ENCODE data around the gene AFAP1L2. TPM values are rescaled to one million over a fixed set of nuclear protein-coding genes. Genes with fewer than 3 reads are reported as not detected.

AFAP1L2 gene
- polyA plus RNA-seq, 3 donors = 0.01 to 0.43 TPM; not detected in 1

DNA sequence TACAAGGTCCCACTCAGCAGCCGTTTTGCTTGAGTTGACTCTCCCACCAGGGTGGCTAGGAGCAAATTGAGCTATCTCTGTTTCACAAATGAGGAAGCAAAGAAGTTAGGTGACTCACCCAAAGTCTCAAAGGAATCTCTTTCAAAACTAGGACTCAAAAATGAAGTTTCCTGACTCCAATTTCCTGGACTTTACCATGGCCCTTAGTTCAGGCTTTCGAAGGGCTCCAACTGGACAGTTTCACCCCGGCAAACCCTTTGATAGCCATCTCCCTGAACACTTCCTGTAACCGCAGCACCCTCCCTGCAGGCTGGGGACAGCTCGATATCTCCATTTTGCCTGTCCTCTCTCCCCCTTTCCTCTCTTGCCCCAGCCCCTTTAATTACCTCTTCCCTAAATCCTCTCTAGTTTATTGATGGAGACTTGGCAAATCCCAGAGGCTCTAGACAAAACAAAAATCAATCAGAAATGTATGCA lies 4.7 kb upstream of the AFAP1L2 start:
- Histone ChIP-seq H3K4me1 (ENCODE audit: control insufficient read depth in 1 of 2, insufficient read depth in 2 of 2, low read length in 2 of 2) (peaks cover 0 to 8% of the 10 kb centered on the region in 2 donors), H3K27me3 (ENCODE audit: control insufficient read depth in 2 of 2, insufficient read depth in 2 of 2, low read length in 2 of 2) (peaks cover 8 to 19% of the 10 kb centered on the region in 2 donors), H3K36me3 (replicated peaks in 1 of 2; ENCODE audit: control insufficient read depth in 1 of 2, insufficient read depth in 2 of 2, low read length in 2 of 2) (no peaks in the 10 kb centered on the region), H4K20me1 (ENCODE audit: insufficient read depth, low read length) (no peaks in the 10 kb centered on the region), H3K4me2 (replicated peaks; ENCODE audit: extremely low read depth, low read length, poor library complexity, severe bottlenecking) (no peak overlapping the region), H3K9me3 (replicated peaks in 1 of 2; ENCODE audit: control insufficient read depth in 1 of 2, insufficient read depth in 1 of 2, low read length in 2 of 2) (no peaks in the 10 kb centered on the region), H3K4me3 (replicated peaks in 1 of 3; ENCODE audit: low read depth in 2 of 3, low read length in 3 of 3) (no peak overlapping the region), H2AFZ (ENCODE audit: insufficient read depth, low read depth, low read length, poor library complexity, severe bottlenecking) (no peak overlapping the region), H3K27ac (ENCODE audit: low read depth in 1 of 2, low read length in 2 of 2) (no peak overlapping the region), H3K79me2 (ENCODE audit: insufficient read depth, low read length) (no peaks in the 10 kb centered on the region), H3K9ac (ENCODE audit: insufficient read depth, low read length, poor library complexity, severe bottlenecking) (no peak overlapping the region)
- Mint-ChIP-seq H3K9me3 (peaks cover 0 to 8% (median 2%) of the 10 kb centered on the region in 7 donors), H3K36me3 (no peaks in the 10 kb centered on the region), H3K4me3 (no peak overlapping the region), H3K4me1 (peaks cover 9% of the 10 kb centered on the region), H3K27ac (no peak overlapping the region), H3K27me3 (ENCODE audit: low read depth in 3 of 3) (peaks cover 26 to 30% (median 28%) of the 10 kb centered on the region in 3 donors)
- DNase-seq = no peak
- intact Hi-C loops (cut with micrococcal nuclease) = no loop called here
- 76% methylated on average over 4 of the region's 5 CpGs for WGBS (ENCODE audit: insufficient coverage)
- TF ChIP-seq, protein P1, sequence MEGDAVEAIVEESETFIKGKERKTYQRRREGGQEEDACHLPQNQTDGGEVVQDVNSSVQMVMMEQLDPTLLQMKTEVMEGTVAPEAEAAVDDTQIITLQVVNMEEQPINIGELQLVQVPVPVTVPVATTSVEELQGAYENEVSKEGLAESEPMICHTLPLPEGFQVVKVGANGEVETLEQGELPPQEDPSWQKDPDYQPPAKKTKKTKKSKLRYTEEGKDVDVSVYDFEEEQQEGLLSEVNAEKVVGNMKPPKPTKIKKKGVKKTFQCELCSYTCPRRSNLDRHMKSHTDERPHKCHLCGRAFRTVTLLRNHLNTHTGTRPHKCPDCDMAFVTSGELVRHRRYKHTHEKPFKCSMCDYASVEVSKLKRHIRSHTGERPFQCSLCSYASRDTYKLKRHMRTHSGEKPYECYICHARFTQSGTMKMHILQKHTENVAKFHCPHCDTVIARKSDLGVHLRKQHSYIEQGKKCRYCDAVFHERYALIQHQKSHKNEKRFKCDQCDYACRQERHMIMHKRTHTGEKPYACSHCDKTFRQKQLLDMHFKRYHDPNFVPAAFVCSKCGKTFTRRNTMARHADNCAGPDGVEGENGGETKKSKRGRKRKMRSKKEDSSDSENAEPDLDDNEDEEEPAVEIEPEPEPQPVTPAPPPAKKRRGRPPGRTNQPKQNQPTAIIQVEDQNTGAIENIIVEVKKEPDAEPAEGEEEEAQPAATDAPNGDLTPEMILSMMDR (IDR thresholded peaks at IDR 0.05) = no peak

DNA sequence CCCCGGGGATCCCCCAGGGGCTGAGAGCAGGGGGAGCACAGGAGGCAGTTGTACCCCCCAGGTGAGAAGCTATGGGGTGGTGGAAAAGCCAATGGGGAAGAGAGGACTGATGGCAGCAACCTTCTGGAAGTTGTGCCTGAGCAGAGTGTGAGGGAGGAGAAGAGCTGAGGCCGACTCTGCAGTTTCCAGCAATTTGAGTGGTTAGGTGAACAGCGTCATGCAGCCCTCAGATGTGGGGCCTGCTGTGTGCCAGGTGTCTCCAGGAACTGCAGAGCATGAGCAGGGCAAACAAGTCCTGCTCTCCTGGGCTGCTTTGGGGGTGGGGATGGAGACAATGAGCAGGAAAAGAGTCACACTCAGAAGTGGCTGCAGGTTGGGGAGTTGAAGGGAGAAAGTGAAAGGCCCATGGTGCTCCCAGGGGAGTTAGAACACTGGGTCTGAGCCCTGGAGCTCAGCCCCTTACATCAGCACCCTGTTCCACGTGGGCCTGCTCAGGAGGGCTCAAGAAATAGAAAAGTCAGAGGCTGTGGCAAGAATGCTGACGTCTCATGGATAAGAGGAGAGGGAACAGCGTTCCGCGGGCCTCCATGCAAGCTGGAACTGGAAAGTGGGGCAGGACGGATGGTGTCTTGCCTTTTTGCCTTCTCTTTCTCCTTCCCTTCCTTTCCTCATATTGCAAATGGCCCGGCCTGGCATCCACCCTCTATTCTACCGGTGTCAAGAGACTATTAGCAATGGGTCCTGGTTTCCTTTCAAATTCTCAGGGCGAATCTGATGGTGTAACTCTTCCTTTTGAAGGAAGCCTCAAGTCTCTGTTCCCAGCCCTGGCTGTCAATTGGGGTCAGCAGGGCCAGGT lies 4.0 kb upstream of the AFAP1L2 start:
- H3K27me3 Mint-ChIP-seq (ENCODE audit: low read depth in 3 of 3) = peaks cover 32 to 37% (median 33%) of the 10 kb centered on the region in 3 donors
- intact Hi-C loops (cut with micrococcal nuclease) = no loop called here
- peaks cover 9% of the 10 kb centered on the region for H3K4me1 Mint-ChIP-seq
- H3K27ac Mint-ChIP-seq = no peak overlapping the region
- Histone ChIP-seq H3K4me1 (ENCODE audit: control insufficient read depth in 1 of 2, insufficient read depth in 2 of 2, low read length in 2 of 2) (peaks cover 0 to 8% of the 10 kb centered on the region in 2 donors), H3K9me3 (replicated peaks in 1 of 2; ENCODE audit: control insufficient read depth in 1 of 2, insufficient read depth in 1 of 2, low read length in 2 of 2) (no peaks in the 10 kb centered on the region), H3K4me3 (replicated peaks in 1 of 3; ENCODE audit: low read depth in 2 of 3, low read length in 3 of 3) (no peak overlapping the region), H3K79me2 (ENCODE audit: insufficient read depth, low read length) (no peaks in the 10 kb centered on the region), H3K4me2 (replicated peaks; ENCODE audit: extremely low read depth, low read length, poor library complexity, severe bottlenecking) (no peak overlapping the region), H3K9ac (ENCODE audit: insufficient read depth, low read length, poor library complexity, severe bottlenecking) (no peak overlapping the region), H4K20me1 (ENCODE audit: insufficient read depth, low read length) (no peaks in the 10 kb centered on the region), H2AFZ (ENCODE audit: insufficient read depth, low read depth, low read length, poor library complexity, severe bottlenecking) (no peak overlapping the region), H3K36me3 (replicated peaks in 1 of 2; ENCODE audit: control insufficient read depth in 1 of 2, insufficient read depth in 2 of 2, low read length in 2 of 2) (no peaks in the 10 kb centered on the region), H3K27me3 (ENCODE audit: control insufficient read depth in 2 of 2, insufficient read depth in 2 of 2, low read length in 2 of 2) (peaks cover 12 to 25% of the 10 kb centered on the region in 2 donors), H3K27ac (ENCODE audit: low read depth in 1 of 2, low read length in 2 of 2) (no peak overlapping the region)
- WGBS (ENCODE audit: insufficient coverage) = 86% methylated on average over 11 of the region's 12 CpGs
- peaks cover 0 to 8% (median 2%) of the 10 kb centered on the region in 7 donors for H3K9me3 Mint-ChIP-seq
- no peak for DNase-seq
- TF ChIP-seq, protein P1 (IDR thresholded peaks at IDR 0.05) = no peak
- H3K4me3 Mint-ChIP-seq = no peak overlapping the region
- no peaks in the 10 kb centered on the region for H3K36me3 Mint-ChIP-seq
